Smooth muscle cell of trachea (primary cell): Measurements from ENCODE around the gene CHST5. TPM values are rescaled to one million over a fixed set of nuclear protein-coding genes. Genes with fewer than 3 reads are reported as not detected.

Source experiments
- total RNA-seq: library from RNA; depleted of rRNA; stranded (reverse); fragments of >200 nt; gene quantifications from 2 replicates; pipeline ENCODE4 v1.2.1, GENCODE V29; 2014

Gene CHST5
- 0.15 and 0.17 TPM in 2 replicates for total RNA-seq

DNA sequence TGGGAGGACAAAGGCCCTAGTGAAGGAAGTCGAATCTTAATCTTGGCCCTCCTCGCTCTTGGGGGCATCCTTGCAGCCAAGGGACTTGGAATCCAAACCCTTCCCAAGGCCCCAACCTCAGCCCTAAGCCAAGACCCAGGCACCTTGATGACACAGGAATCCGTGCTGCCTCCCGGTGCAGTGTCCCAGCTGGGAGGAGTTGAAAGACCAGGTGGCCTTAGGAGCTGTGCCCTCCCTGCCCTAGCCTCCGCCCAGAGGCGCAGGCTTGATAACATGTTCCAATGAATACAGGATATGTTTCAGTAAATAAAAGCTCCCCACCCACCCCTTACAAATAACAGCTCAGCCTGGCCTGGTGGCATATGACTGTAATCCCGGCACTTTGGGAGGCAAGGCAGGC lies at the start of gene CHST5:
Gene CHST5 (minus strand): TSS at position 208 of the 400 bp plus-strand sequence. CDS start 5,724 bp downstream, outside the sequence.

DNA sequence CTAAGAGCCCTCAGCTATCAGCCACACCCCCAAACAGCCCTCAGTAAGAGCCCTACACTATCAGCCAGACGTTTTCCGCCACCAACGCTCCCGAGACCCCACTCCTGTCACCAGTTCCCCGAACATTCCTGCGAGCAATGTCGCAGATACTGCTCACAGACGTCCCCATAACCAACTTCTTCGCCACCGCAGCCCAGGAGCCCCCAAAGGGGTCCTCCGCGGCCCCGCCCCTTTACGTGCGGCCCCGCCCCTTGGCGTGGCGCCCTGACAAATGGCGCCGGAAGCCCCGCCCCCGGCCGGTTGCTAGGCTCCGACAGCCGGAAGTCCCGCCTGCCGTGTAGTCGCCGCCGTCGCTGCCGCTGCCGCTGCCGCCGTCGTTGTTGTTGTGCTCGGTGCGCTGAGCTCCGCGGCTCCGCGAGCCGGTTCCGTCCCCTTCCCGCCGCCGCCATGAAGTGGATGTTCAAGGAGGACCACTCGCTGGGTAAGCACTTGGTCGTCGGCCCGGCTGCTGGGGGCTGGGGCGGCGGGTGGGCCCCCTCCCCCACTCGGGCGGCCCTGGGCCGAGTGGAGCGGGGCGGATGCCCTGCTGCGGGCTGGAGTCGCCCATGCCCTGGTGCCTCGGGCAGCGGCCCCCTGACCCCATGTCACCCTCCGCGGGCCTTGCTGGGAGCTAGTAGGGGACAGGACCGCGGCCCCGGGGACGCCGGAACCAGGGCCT lies 30.3 kb upstream of the CHST5 start, which contains the start of gene GABARAPL2:
Gene GABARAPL2 (plus strand): TSS at position 340 of the 718 bp plus-strand sequence. CDS start 108 bp downstream, at position 448.

DNA sequence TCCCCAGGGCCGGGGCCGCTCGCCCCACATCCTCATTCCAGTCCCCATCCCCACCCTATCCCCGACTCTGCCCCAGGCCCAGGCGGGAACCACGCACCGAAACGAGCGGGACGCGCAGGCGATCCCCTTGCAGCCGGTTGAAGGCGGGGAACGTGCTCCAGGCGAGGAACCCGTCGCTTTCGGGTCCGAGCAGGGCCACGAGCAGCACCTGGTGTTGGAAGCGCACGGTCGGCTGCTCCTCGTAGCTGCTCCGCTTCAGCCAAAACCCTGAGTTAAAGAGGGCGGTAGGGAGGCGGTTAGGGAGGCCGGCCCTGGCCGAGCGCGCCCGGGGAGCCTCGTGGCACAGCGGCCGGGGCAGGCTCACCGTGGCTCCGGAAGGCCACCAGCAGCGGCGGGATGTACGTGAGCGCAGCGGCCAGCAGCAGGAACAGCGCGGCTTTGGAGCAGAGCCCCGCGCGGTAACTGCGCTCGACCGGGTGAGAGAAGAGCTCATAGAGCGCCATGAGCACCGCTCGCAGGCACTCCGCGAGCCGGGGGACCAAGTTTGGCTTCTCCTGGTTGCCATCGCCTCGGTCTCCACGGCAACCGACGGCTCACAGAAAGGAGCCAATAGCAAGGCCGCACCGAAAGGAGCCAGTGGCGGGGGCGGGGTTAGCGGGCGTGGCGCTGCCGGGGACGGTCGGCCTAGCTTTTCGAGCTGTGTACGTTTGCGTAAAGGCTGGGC lies 20.0 kb upstream of the CHST5 start, which contains the start of gene TMEM231:
Gene TMEM231 (minus strand): TSS at position 546 of the 724 bp plus-strand sequence. CDS start 43 bp downstream, at position 503.

DNA sequence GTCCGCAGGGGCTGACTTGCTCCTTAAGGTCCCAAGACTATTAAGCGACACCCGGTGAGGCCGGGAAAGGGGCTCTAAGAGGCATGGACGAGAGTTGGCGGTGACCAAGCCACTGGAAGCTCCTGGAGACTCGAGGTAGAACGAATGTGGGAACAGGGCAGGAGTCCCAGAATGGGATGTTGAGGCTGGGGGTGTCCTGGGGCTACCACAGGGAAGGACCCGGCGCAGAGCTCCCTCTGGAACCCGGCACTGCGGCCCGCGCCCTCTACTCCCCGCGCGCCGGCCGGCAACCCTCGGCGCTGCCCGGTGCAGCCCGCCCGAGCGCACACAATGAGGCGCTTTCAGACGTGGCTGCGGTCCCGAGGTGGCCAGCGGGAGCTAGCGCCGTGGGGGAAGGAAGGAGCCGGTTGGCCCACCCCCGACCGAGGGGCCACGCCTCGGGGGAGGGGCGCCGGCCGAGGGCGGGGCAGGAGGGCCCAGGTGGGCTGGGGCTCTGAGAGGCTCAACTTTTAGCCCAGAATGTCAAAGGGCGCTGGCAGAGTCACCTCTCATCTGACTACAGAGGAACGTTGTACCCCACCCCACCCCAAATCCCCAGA lies 40.7 kb downstream of the CHST5 start, which contains the start of gene CHST6:
Gene CHST6 (minus strand): TSS at position 366 of the 599 bp plus-strand sequence. CDS start 15,613 bp downstream, outside the sequence.

Other genes starting within 250 kb of the CHST5 start
- gene CFDP1, start 102.6 kb downstream of the CHST5 start, total RNA-seq = 50.0 and 67.3 TPM in 2 replicates
- 11.5 and 16.4 TPM in 2 replicates for gene TMEM170A, start 71.4 kb downstream of the CHST5 start, total RNA-seq
- gene CHST6, start 40.7 kb downstream of the CHST5 start, total RNA-seq = 0.17 and 0.44 TPM in 2 replicates
- gene TMEM231, start 20.1 kb upstream of the CHST5 start, total RNA-seq = 9.3 and 18.4 TPM in 2 replicates
- gene GABARAPL2, start 30.3 kb upstream of the CHST5 start, total RNA-seq = 32.6 and 53.4 TPM in 2 replicates
- gene ADAT1, start 87.2 kb upstream of the CHST5 start, total RNA-seq = 46.5 and 49.1 TPM in 2 replicates
- gene KARS1, start 111.6 kb upstream of the CHST5 start, total RNA-seq = 140 and 168 TPM in 2 replicates
- 49.6 and 53.4 TPM in 2 replicates for gene TERF2IP, start 111.7 kb upstream of the CHST5 start, total RNA-seq
- gene CPHXL2, start 140.9 kb upstream of the CHST5 start, total RNA-seq = not detected in 2 replicates
- not detected in 2 replicates for gene DUXB, start 165.4 kb upstream of the CHST5 start, total RNA-seq
- not detected in 2 replicates for gene CPHXL, start 190.4 kb upstream of the CHST5 start, total RNA-seq